Jurkat, Clone E6-1 (cell line): ENCODE data around the gene PLEKHM3.

Source experiments
- DNase-seq: peaks from one replicate; pipeline ENCODE4 v3.0.0-alpha.2; 2011; ENCODE audit warnings: low read depth, low spot score
- H3K4me3 ChIP-seq: 2 replicates; pipeline ENCODE4 v1.5.1; 2011; ENCODE audit warnings: mild to moderate bottlenecking, low read length, control low read depth, moderate library complexity

Gene PLEKHM3

DNA sequence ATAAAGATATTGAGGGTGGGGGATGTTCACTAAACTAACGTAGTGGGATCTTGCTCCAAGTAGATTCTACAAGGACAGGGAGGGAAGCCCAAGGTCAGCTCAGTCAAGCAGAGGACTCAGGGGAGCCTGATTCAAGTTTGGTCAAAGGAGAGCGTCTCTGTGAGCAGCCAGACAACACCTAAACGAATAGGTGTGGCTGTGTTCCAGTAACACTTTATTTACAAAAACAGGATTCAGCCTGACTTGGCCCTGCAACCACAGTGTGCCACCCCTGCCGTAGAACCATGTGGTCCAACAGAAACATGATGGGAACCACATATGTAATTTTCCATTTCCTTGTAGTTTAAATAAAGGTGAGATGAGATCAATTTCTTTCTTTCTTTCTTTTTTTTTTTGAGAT, 237.5 kb downstream of the PLEKHM3 start:
- no peak for DNase-seq

DNA sequence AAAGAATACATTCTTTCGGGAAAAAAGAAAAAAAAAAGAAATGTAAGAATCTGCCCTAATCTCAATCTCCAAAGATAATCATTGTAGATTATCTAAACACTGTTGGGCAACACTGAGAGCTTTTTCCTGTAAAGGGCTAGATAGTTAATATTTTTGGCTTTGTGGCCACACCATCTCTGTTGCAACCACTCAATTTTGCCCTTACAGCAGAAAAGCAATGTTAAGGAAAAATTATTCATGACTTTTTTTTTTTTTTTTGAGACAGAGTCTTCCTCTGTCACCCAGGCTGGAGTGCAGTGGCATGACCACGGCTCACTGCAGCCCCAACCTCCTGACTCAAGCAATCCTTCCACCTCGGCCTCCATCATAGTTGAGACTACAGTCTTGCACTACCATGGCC, 238.3 kb downstream of the PLEKHM3 start:
- DNase-seq = no peak
- H3K4me3 ChIP-seq = no peak overlapping the region

More for the DNA sequence above, 237.5 kb downstream of the PLEKHM3 start:
- H3K4me3 ChIP-seq = no peak overlapping the region

GRCh38 chr2:207784898-207785297, 240.4 kb downstream of the PLEKHM3 start:
- no peak overlapping the region for H3K4me3 ChIP-seq
- no peak for DNase-seq

DNA sequence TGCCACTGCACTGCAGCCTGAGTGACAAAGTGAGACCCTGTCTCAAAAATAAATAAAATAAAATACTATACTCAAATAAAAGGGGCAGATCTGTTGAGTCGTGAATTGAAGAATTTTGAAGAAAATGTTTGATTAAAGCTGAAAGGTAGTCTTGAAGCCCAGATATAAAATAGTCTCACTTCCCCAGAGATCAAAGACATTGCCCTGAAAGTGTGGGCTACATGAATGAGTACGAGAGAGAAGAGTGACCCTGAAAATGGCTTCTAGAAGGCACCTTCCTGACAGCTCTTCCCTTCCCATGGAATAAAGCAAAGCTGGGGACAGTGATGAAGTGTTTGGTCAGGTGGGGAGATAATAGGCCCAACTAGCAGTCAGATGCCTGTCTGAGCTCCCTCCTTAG, 241.8 kb downstream of the PLEKHM3 start:
- DNase-seq = no peak
- no peak overlapping the region for H3K4me3 ChIP-seq

- no peak for DNase-seq
Observed at GRCh38 chr2:207782238-207783030, 242.9 kb downstream of the PLEKHM3 start.

GRCh38 chr2:207779523-207779922, 245.8 kb downstream of the PLEKHM3 start:
- no peak overlapping the region for H3K4me3 ChIP-seq
- DNase-seq = no peak

More at GRCh38 chr2:207782238-207783030, 242.9 kb downstream of the PLEKHM3 start:
- no peak overlapping the region for H3K4me3 ChIP-seq

DNA sequence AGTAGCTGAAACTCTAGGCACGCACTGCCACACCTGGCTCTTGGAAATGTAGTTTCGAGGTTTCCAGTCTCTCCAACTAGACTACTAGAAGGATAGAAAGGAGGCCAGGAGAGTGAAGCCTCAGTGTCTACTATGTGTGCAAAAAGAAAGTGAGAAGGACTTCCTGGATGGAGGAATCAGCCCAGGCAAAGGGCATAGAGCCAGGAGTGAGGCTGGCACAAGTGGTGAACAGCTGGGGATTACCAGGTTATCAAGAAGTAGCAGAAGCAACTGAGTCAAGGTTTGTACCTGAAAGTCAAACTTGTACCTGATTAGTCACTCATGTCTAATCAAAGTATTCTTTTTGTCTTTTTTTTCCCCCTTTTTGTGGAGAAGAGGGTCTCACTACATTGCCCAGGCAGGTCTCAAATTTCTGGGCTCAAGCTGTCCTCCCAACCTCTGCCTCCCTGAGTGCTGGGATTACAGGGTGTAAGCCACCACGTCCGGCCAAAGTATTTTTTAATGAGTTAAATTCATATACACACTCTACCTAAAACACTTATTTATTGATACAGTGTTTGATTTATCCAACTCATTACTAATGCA, 246.9 kb downstream of the PLEKHM3 start:
- no peak for DNase-seq
- no peak overlapping the region for H3K4me3 ChIP-seq

GRCh38 chr2:207777124-207777523, 248.2 kb downstream of the PLEKHM3 start:
- no peak overlapping the region for H3K4me3 ChIP-seq
- no peak for DNase-seq

DNA sequence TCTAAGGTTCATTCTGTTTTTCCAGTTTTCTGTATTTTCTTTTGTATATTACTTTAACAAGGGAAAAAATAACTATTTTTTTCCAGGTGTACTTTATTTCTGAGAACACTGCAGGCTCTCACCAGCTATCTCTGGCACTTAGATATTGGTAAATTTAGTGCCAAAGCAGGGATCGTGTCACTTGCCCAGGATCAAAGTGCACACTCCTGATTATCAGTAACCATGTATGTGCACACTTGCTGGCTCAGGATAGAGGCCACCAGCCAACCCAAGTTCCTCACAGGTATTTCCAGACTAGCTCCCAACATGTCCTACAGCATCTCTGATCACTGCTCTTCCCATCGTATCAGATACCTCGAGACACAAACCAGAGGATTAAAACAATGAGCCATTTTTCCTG, 249.9 kb downstream of the PLEKHM3 start:
- no peak overlapping the region for H3K4me3 ChIP-seq
- no peak for DNase-seq

DNA sequence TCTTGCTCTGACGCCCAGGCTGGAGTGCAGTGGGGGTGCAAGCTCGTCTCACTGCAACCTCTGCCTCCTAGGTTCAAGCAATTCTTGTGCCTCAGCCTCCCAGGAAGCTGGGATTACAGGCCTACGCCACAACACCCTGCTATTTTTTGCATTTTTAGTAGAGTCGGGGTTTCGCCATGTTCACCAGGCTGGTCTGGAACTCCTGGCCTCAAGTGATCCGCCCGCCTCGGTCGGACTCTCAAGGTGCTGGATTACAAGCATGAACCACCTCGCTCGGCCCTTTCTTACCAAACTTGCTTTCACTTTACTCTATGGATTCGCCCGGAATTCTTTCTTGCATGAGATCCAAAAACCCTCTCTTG, 252.5 kb downstream of the PLEKHM3 start:
- no peak for DNase-seq
- H3K4me3 ChIP-seq = no peak overlapping the region

- no peak for DNase-seq
- no peak overlapping the region for H3K4me3 ChIP-seq
Observed at GRCh38 chr2:207772081-207772843, 253.1 kb downstream of the PLEKHM3 start.

GRCh38 chr2:207771421-207771820, 253.9 kb downstream of the PLEKHM3 start:
- no peak for DNase-seq
- no peak overlapping the region for H3K4me3 ChIP-seq
